IgD-negative memory B cell (primary cell): ENCODE data around the gene HSPH1. TPM values are rescaled to one million over a fixed set of nuclear protein-coding genes. Genes with fewer than 3 reads are reported as not detected.
A peak's percentile ranks its signal among the peaks of the same experiment; 100 is the strongest.

ENCODE experiments used
- H3K27ac Mint-ChIP-seq, 3 donors: one replicate each; pipeline ENCODE4 v1.8.0; 2020 to 2022; ENCODE audit warnings: mild to moderate bottlenecking in 3 of 3, mixed read lengths in 3 of 3, moderate library complexity in 1 of 3
- H3K27me3 Mint-ChIP-seq: one replicate; pipeline ENCODE4 v1.8.0; 2021; ENCODE audit warnings: mixed read lengths
- H3K36me3 Mint-ChIP-seq: one replicate; pipeline ENCODE4 v1.8.0; 2020; ENCODE audit warnings: mild to moderate bottlenecking, mixed read lengths
- H3K4me1 Mint-ChIP-seq, 3 donors: one replicate each; pipeline ENCODE4 v1.8.0; 2020 to 2022; ENCODE audit warnings: mixed read lengths in 3 of 3, mild to moderate bottlenecking in 1 of 3
- H3K4me3 Mint-ChIP-seq, 4 donors: one replicate each; pipeline ENCODE4 v1.8.0; 2020 to 2022; ENCODE audit warnings: mild to moderate bottlenecking in 4 of 4, mixed read lengths in 4 of 4, moderate library complexity in 3 of 4
- H3K9me3 Mint-ChIP-seq, 3 donors: one replicate each; pipeline ENCODE4 v1.8.0; 2020 to 2021; ENCODE audit warnings: mixed read lengths in 3 of 3, mild to moderate bottlenecking in 1 of 3
- polyA plus RNA-seq: library from polyadenylated mRNA; unstranded; fragments of 300-500 nt; fragmentation: Illumina TruSeq; gene quantifications from one replicate; pipeline ENCODE4 v1.2.3, GENCODE V29; 2021

The HSPH1 gene
- 52.8 TPM for polyA plus RNA-seq

DNA sequence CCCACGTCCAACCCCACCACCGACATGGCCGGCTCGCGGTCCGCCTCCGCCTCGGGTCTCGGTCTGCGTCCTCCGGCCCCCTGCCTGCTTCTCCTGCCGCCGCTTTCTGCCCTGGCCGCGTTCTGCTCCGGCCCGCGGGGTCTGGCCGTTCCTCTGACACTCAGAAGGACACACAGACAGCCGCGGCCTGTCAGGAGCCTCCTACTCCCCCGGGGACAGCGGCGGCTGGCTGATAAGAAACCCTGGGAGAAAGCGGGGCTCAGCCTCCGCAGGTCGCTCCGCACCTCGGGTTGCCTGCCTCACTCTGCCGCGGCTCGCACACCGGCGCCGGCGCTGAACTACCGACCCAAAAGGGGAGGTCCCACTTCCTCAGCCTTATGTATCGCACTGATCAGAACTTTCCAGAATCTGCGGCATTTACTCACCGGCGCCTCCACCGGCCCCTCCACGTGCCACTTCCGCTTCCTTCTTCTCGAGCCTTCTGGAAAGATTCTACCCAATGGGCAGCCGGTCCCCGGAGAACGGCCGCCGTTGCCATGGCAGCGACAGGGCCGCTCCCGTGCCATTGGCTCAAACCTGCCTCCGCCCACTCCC lies at the start of gene HSPH1:
Gene HSPH1, minus strand, starts transcription at position 348 of the 594 bp plus-strand sequence. Its CDS starts 322 bp downstream, at position 26.
- Mint-ChIP-seq H3K4me1 (peaks cover 28 to 42% (median 30%) of the 10 kb centered on the region in 3 donors), H3K27me3 (no peaks in the 10 kb centered on the region), H3K9me3 (no peaks in the 10 kb centered on the region), H3K27ac (peak within 1 kb of the TSS; percentile 98 to 99 (median 99)), H3K4me3 (peak within 1 kb of the TSS; percentile 94 to 100 (median 98)), H3K36me3 (peaks cover 6% of the 10 kb centered on the region)

DNA sequence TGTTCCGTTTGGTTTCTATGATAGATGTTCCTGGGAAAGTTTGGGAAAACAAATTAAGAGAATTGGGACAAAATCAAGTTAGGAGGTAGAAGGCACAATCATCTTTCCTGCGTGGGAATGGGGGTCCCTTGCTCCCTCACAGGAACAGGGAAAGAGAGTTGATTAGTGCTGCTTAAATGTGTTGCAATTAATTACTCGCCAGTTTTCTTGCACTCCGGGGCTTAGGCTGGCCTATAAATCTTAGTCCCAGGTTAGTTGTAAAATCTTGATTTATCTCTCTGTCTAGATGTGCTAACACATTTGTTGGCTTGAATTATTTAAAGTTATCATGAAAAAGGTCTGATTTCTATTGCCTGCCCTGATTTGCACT lies 48.1 kb upstream of the HSPH1 start:
- no peaks in the 10 kb centered on the region for H3K9me3 Mint-ChIP-seq
- no peaks in the 10 kb centered on the region for H3K27me3 Mint-ChIP-seq
- H3K36me3 Mint-ChIP-seq, result peaks cover 2% of the 10 kb centered on the region
- no peak overlapping the region for H3K27ac Mint-ChIP-seq
- peaks cover 6 to 21% (median 12%) of the 10 kb centered on the region in 3 donors for H3K4me1 Mint-ChIP-seq
- peak overlapping the region in 1 of 4 donors; percentile 7 for H3K4me3 Mint-ChIP-seq

DNA sequence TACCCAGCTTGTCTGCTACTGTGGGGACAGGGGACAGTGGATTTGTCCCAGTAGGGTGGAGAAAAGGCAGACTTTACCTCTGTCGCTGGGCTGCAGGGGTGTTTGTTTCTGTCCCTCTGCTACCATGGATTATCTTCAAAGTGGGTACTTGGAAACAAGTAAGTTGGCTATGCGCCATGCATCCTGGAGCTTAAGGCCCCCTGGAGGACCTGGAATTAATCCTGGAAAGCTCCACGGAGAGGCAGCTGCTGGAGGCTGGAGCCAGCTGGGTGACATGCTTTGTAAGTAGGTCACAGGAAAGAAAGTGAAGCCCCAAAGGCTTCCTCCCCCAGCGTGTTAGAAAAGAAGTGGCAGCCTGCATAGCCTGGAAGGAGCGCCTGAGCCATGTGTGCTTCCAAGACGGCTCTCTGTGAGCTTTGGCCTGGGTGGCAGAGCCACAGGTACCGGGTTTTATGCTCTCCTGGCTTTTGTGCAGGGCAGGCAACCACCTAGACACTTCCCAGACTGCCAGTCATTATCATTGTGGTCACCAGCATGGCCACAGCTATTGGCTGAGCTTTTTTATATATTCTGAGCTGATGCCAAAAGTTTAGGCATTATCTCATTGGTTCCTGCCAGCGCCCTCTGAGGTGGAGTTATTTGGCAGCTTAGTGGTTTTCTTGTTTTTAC lies 47.6 kb upstream of the HSPH1 start:
- Mint-ChIP-seq H3K36me3 (peaks cover 3% of the 10 kb centered on the region), H3K4me1 (peaks cover 6 to 21% (median 8%) of the 10 kb centered on the region in 3 donors), H3K9me3 (no peaks in the 10 kb centered on the region), H3K27me3 (no peaks in the 10 kb centered on the region), H3K4me3 (peak overlapping the region in 2 of 4 donors; percentile 7 to 28), H3K27ac (no peak overlapping the region)

DNA sequence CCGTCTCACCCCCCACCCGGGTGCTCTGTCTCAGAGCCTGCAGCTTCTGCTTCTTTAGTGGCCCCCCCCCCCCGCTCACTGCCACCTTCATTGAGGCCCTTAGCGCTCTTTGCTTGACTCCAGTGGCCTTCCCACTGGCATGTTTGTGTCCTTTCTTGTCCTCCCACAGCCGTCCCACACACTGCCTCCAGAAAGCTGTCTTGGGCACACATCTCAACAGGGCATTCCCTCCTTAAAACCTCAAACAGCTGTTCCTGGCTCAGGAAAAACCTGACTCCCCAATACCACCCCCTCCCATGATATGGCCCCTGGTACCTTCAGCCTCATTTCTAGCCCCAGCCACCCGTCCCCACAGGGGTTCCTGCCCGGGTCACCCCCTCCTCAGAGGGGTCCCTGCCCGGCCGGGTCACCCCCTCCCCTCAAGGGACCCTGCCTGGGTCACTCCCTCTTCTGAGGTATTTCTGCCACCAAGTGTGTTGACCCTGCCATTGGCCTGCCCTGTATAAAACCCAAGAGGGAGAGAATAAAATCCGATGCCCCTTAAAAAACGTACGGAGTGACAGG lies 46.9 kb upstream of the HSPH1 start:
- Mint-ChIP-seq H3K4me1 (peaks cover 3 to 18% (median 5%) of the 10 kb centered on the region in 3 donors), H3K9me3 (no peaks in the 10 kb centered on the region), H3K36me3 (peaks cover 3% of the 10 kb centered on the region), H3K27ac (no peak overlapping the region), H3K4me3 (no peak overlapping the region), H3K27me3 (no peaks in the 10 kb centered on the region)

DNA sequence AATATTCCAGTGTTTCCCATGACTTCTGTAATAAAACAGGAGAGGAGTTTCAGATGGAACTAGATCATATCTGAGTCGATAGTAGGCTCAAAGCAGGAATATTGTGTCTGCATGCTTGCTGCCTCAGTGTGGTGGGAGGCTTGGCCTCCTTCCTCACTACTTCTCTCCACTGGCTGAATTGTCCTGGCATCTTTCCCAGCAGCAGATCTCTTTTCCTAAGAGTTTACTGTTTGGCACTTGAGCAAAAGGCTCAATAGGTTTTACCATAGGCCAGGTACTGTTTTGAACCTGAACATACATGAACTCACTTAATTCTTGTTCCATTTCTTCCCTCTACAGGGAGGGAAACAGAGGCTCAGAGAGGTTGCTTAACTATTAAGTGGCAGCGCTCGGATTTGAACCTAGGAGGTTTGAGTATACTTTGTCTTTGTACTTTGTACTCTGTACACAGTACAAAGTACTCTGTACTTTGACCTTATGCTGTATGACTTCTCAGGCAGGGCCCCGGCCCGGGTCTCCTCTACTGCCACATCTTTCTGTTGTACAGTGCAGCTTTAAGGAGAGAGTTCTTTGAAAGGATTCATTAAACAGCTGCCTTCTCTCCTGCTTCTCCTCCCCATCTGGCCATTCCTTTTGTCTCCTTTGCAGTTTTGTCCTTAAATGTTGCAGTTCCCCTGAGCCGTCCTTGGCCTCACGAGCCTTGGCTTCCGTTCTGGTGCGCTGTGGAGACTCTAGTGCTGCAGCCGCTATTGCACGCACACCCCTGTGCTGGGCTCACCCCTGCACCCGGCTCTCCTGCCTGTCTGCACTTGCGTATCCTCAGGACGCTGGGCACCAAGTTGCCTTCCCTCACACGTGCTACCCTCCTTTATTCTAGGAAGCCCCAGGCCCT lies 46.2 kb upstream of the HSPH1 start:
- H3K4me1 Mint-ChIP-seq, result peaks cover 2 to 15% (median 3%) of the 10 kb centered on the region in 3 donors
- no peaks in the 10 kb centered on the region for H3K9me3 Mint-ChIP-seq
- peak overlapping the region in 1 of 4 donors; percentile 39 for H3K4me3 Mint-ChIP-seq
- no peak overlapping the region for H3K27ac Mint-ChIP-seq
- no peaks in the 10 kb centered on the region for H3K27me3 Mint-ChIP-seq
- peaks cover 3% of the 10 kb centered on the region for H3K36me3 Mint-ChIP-seq

DNA sequence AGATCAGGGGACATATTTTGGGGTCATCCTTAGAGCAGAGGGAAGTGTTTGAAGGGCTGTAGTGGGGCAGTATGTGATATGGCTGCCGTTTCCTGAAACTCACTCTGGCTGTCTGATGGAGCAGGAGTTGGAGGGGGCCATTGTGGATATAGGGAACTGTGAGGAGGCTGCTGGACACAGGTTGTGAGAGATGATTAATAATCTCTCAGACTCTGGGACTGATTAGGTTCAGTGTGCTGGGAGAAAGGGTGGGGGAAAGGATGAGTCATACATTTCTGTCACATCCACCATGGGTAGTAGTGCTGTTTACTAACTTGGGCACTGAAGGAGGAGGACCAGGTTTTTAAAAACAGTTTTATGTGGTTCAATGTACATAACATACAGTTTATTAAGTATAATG lies 42.9 kb upstream of the HSPH1 start:
- Mint-ChIP-seq H3K27ac (peak overlapping the region in 1 of 3 donors; percentile 44), H3K4me3 (no peak overlapping the region), H3K27me3 (no peaks in the 10 kb centered on the region), H3K9me3 (no peaks in the 10 kb centered on the region), H3K36me3 (peaks cover 3% of the 10 kb centered on the region), H3K4me1 (peaks cover 14 to 18% (median 14%) of the 10 kb centered on the region in 3 donors)

DNA sequence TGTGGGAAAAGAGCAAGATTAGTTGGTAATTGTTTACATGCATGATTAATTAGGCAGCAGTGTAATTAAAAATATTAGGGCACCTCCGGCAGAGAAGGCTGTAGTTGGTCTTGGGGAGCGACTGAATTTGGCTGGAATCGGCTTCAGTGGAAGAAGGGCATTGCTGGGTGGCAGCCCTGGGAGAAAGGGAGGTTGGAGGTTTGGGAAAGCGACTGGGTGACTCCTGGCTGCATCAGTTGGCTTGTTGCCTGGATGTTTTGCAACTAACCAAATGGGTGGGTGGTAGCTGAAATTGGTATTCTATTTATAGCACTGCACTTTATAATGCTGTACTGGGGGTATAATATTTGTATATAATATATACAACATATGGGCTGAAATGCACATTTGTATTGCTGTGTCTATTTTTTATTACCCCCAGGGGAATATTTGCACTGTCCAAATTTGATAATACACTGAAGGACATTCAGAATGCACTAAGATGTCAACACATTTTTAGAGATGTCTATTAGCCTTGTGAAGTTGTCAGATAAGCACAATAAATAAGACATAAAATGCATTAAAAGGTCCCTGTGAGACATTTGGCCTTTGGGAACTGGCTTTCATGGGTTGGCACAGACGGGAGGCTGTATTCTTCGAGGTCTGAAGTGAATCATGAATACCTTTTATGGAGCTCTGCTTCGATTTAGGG lies 39.8 kb upstream of the HSPH1 start:
- Mint-ChIP-seq H3K27me3 (no peaks in the 10 kb centered on the region), H3K4me3 (peak overlapping the region; percentile 85 to 93 (median 92)), H3K27ac (peak overlapping the region; percentile 60 to 83 (median 81)), H3K9me3 (no peaks in the 10 kb centered on the region), H3K36me3 (peaks cover 3% of the 10 kb centered on the region), H3K4me1 (peaks cover 14 to 18% (median 17%) of the 10 kb centered on the region in 3 donors)

DNA sequence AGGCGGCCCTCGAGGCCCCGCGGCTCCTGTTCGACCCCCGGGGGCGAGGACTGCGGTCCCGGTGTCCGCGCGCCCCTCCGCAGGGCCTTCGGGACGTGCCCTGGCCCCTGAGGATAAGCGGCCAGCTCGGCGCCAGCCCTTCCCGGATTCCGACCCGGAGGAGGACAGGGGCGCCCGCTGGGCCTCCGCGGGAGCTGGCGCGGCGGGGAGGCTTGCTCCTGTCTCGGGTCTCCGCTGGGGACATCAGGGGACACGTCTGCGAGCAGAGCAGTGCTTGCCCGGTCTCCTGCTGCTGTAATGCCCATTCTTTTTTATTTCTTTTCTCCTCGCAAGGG lies 38.9 kb upstream of the HSPH1 start:
- no peaks in the 10 kb centered on the region for H3K27me3 Mint-ChIP-seq
- H3K4me3 Mint-ChIP-seq, result peak overlapping the region; percentile 85 to 93 (median 92)
- H3K9me3 Mint-ChIP-seq, result no peaks in the 10 kb centered on the region
- H3K4me1 Mint-ChIP-seq, result peaks cover 14 to 18% (median 17%) of the 10 kb centered on the region in 3 donors
- H3K36me3 Mint-ChIP-seq, result peaks cover 3% of the 10 kb centered on the region
- H3K27ac Mint-ChIP-seq, result peak overlapping the region; percentile 81 to 91 (median 83)

DNA sequence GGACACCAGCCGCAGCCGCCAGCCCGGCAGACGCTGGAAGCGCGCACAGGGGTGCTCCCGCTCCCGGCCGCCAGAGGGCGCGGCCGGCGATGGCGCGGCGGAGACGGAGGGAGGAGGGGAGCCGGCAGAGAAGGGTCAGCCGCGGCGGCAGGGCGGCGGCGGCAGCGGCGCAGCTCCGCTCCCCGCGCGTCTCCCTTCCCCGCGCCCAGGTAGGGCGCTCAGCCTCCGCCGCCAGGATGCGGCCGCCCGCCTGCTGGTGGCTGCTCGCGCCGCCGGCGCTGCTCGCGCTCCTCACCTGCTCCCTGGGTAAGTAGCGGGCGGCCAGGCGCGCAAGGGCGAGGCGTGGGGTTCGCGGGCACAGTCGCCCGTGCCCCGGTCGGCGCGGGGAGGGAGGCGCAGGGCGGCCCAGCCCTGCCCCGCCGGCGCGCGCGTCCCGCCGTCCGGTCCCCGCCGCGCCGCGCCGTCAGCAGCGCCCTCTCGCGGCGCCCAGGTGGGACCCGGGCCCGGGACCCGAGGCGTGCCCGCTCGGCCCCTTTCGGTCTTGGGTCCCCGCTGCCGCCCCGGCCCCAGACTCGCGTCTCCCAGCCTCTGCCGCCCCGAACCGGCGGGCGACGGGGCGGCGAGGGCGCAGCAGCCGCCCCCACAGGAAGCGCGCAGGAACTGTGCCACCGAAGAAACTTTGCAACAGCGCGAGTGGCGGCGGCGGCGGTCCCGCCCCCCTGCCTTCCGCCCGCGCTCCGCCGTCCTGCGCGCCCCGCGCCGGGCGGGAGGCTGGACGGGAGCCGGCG lies 38.3 kb upstream of the HSPH1 start, which contains the start of gene B3GLCT:
Gene B3GLCT, plus strand, starts transcription at position 127 of the 788 bp plus-strand sequence. Its CDS starts 110 bp downstream, at position 237.
- Mint-ChIP-seq H3K27me3 (no peaks in the 10 kb centered on the region), H3K4me3 (peak within 1 kb of the TSS; percentile 85 to 93 (median 92)), H3K9me3 (no peaks in the 10 kb centered on the region), H3K27ac (peak within 1 kb of the TSS; percentile 81 to 91 (median 83)), H3K4me1 (peaks cover 14 to 18% (median 16%) of the 10 kb centered on the region in 3 donors), H3K36me3 (peaks cover 3% of the 10 kb centered on the region)

DNA sequence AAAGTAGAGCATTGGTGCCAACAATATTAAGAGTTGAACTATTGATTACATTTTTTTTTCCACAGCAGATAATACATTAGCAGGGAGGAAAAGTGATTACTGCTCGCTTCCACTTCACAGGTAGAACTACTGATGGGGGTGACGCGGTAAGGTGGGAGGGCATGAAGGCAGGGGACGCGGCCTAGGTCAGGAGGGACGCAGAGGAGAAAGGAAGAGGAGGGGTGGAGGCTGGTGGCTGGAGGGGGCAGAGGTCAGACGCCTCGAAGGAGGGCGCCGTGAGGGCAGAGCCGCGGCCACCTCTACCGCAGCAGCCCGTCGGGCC lies 37.8 kb upstream of the HSPH1 start:
- Mint-ChIP-seq H3K27ac (peak overlapping the region in 2 of 3 donors; percentile 44 to 47), H3K9me3 (peaks cover 0 to 2% (median 0%) of the 10 kb centered on the region in 3 donors), H3K27me3 (no peaks in the 10 kb centered on the region), H3K4me3 (peak overlapping the region; percentile 45 to 89 (median 82)), H3K36me3 (peaks cover 1% of the 10 kb centered on the region), H3K4me1 (peaks cover 11 to 18% (median 12%) of the 10 kb centered on the region in 3 donors)

DNA sequence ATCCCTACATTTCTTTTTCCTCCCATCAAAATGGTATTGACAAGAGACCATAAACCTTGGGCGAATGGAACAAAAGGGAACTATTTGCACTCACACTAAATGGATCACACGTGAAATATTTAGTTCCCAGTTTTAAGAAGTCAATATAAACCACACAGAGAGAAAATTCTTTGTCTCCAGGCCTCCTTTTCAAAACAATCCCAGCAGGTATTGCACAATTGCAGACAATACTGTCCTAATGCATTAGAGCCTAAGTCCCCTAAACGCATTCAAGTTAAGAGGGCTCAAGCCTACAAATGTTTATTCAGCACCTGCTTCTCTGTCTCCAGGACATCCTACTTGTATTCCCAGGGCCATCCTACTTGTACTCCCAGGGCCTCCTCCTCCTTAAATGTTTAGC lies 36.8 kb upstream of the HSPH1 start:
- peak overlapping the region in 1 of 3 donors; percentile 62 for H3K27ac Mint-ChIP-seq
- H3K4me1 Mint-ChIP-seq, result peaks cover 11 to 18% (median 12%) of the 10 kb centered on the region in 3 donors
- H3K36me3 Mint-ChIP-seq, result peaks cover 1% of the 10 kb centered on the region
- no peaks in the 10 kb centered on the region for H3K27me3 Mint-ChIP-seq
- H3K4me3 Mint-ChIP-seq, result peak overlapping the region in 1 of 4 donors; percentile 65
- H3K9me3 Mint-ChIP-seq, result peaks cover 0 to 2% (median 0%) of the 10 kb centered on the region in 3 donors

DNA sequence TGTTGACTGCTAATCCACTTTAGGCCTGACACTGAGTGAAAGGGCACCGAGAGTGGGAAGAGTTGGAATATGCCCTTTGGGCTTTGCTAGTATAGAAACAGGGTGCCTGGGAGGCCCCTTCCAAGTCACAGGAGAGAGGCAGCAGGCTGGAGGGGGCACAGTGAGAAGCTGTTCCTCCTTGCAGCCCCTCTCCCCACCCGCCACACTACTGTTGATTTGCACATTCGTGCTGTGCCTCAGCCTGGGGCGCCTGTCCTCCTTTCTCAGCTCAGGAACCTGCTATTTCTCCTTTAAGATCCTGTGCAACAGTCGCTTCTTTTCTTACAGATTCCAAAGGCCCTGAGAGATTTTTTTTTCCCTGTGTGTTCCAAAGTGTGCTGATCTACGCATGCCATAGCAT lies 35.3 kb upstream of the HSPH1 start:
- Mint-ChIP-seq H3K4me3 (peak overlapping the region in 1 of 4 donors; percentile 20), H3K36me3 (peaks cover 1% of the 10 kb centered on the region), H3K27me3 (no peaks in the 10 kb centered on the region), H3K27ac (no peak overlapping the region), H3K4me1 (peaks cover 9 to 16% (median 11%) of the 10 kb centered on the region in 3 donors), H3K9me3 (peaks cover 0 to 2% (median 0%) of the 10 kb centered on the region in 3 donors)

DNA sequence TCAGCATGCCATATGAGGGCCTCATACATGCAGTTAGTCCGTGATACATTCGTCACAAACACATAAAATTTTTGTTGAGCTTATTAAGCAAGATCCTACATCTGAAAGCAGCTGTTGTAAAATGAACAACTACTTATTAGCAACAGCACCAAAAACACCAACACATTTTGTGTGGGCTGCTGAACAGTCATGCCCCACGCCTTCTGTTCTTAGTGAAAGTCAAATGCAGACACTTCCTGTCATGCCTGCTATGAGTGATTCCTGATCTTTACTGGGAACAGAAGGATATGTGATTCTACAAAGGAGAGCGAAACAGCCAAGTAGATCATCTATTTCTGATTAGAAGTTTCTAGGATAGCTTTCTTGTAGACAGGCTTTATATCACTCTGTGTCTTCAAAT lies 33.9 kb upstream of the HSPH1 start:
- Mint-ChIP-seq H3K4me1 (peaks cover 0 to 6% (median 0%) of the 10 kb centered on the region in 3 donors), H3K9me3 (peaks cover 0 to 2% (median 0%) of the 10 kb centered on the region in 3 donors), H3K36me3 (peaks cover 1% of the 10 kb centered on the region)

More for the DNA sequence above, 33.9 kb upstream of the HSPH1 start:
- no peaks in the 10 kb centered on the region for H3K27me3 Mint-ChIP-seq
- H3K27ac Mint-ChIP-seq, result no peak overlapping the region
- H3K4me3 Mint-ChIP-seq, result no peak overlapping the region
